Right ventricle myocardium superior (tissue), 1 donor: Measurements from ENCODE around the gene GPR137B. TPM values are rescaled to one million over a fixed set of nuclear protein-coding genes. Genes with fewer than 3 reads are reported as not detected.
A peak's percentile ranks its signal among the peaks of the same experiment; 100 is the strongest.
"Not testable (repeated sequence)": the region's sequence is repeated elsewhere in the genome, so short reads cannot be mapped to it uniquely, and the experiment has no call there.

Experiments
- ATAC-seq: fragments of 200-7000 bp; cut with Tn5 transposase; one replicate; pipeline ENCODE4 v1.9.1; 2020; ENCODE audit warnings: mild to moderate bottlenecking; ENCODE audit not compliant: poor library complexity
- DNase-seq: peaks from one replicate; pipeline ENCODE4 v3.0.0-alpha.2; 2020
- intact Hi-C: fragments of 100-400 bp; cut with DNase I; formaldehyde crosslinking; loops from one replicate; pipeline ENCODE4 v1.11.2; 2022
- total RNA-seq: library from RNA; stranded (reverse); fragmentation: NEBNext Ultra II Directional; extraction: Animal tissue kit (Norgen Biotek cat#: 25700); gene quantifications from one replicate; pipeline ENCODE4 v1.2.1, GENCODE V29; 2021
- donor health status: DM: no; HTN: yes; CAD: no; lungs with severe emphysema.

Gene GPR137B
- total RNA-seq, 1 donor from 2014 or later, result 27.5 TPM

- DNase-seq, result no peak
- no peak for ATAC-seq
- intact Hi-C loops, result no loop called here
These were observed 12.5 kb downstream of the GPR137B start for GRCh38 chr1:236154671-236155398.

GRCh38 chr1:236155399-236155767 is 13.0 kb downstream of the GPR137B start:
- intact Hi-C loops, result no loop called here
- DNase-seq (no peak), ATAC-seq (no peak)

- intact Hi-C loops, result no loop called here
- ATAC-seq, result no peak
- no peak for DNase-seq
These were observed 13.6 kb downstream of the GPR137B start for GRCh38 chr1:236155841-236156503.

GRCh38 chr1:236156512-236157208 is 14.3 kb downstream of the GPR137B start:
- intact Hi-C loops, result no loop called here
- DNase-seq (peak; percentile 69), ATAC-seq (no peak)

GRCh38 chr1:236158072-236158471 is 15.7 kb downstream of the GPR137B start:
- DNase-seq, intact Hi-C loops, ATAC-seq: not testable (repeated sequence)

GRCh38 chr1:236158719-236159118 is 16.4 kb downstream of the GPR137B start:
- ATAC-seq (no peak), DNase-seq (no peak)
- intact Hi-C loops, result no loop called here

GRCh38 chr1:236159704-236160539 is 17.6 kb downstream of the GPR137B start:
- ATAC-seq (no peak), DNase-seq (no peak)

GRCh38 chr1:236160540-236161127 is 18.3 kb downstream of the GPR137B start:
- ATAC-seq (no peak), DNase-seq (no peak)
- intact Hi-C loops, result no loop called here

More at GRCh38 chr1:236159704-236160539, 17.6 kb downstream of the GPR137B start:
- intact Hi-C loops, result no loop called here

- DNase-seq (no peak), ATAC-seq (no peak)
- intact Hi-C loops, result no loop called here
These were observed 18.9 kb downstream of the GPR137B start for GRCh38 chr1:236161230-236161629.

GRCh38 chr1:236161755-236162154 is 19.4 kb downstream of the GPR137B start:
- intact Hi-C loops, DNase-seq, ATAC-seq: not testable (repeated sequence)

GRCh38 chr1:236163463-236164153 is 21.3 kb downstream of the GPR137B start:
- ATAC-seq, result no peak
- no peak for DNase-seq
- intact Hi-C loops, result no loop called here

- ATAC-seq (peak; percentile 75), DNase-seq (no peak)
- intact Hi-C loops, result no loop called here
These were observed 21.9 kb downstream of the GPR137B start for GRCh38 chr1:236164273-236164672.

- intact Hi-C loops, result no loop called here
- DNase-seq, result no peak
- no peak for ATAC-seq
These were observed 23.1 kb downstream of the GPR137B start for GRCh38 chr1:236165238-236165981.

- intact Hi-C loops, result no loop called here
- ATAC-seq, result no peak
- no peak for DNase-seq
These were observed 23.7 kb downstream of the GPR137B start for GRCh38 chr1:236166041-236166440.

- no peak for ATAC-seq
- no peak for DNase-seq
- intact Hi-C loops, result no loop called here
These were observed 24.8 kb downstream of the GPR137B start for GRCh38 chr1:236167154-236167553.

GRCh38 chr1:236167578-236167977 is 25.2 kb downstream of the GPR137B start:
- no peak for DNase-seq
- no peak for ATAC-seq
- intact Hi-C loops, result no loop called here

- DNase-seq (peak; percentile 78), ATAC-seq (peak; percentile 57)
- intact Hi-C loops, result no loop called here
These were observed 26.5 kb downstream of the GPR137B start for GRCh38 chr1:236168716-236169429.
